Endothelial cell of hepatic sinusoid (primary cell): ENCODE data around the gene SLC25A34.

Experiments used
- in situ Hi-C: cut with HindIII; loops from 2 replicates; pipeline ENCODE4 v1.10.0; 2017; ENCODE audit warnings: low sequenced_read_pairs

SLC25A34 gene

GRCh38 chr1:15748690-15749398, 12.8 kb downstream of the SLC25A34 start:
- in situ Hi-C loops: no loop called here

- in situ Hi-C loops: no loop called here
These were observed 13.6 kb downstream of the SLC25A34 start for GRCh38 chr1:15749399-15750291.

- in situ Hi-C loops: no loop called here
These were observed 14.9 kb downstream of the SLC25A34 start for GRCh38 chr1:15750924-15751323.

GRCh38 chr1:15751717-15752116, 15.7 kb downstream of the SLC25A34 start:
- in situ Hi-C loops: no loop called here

- in situ Hi-C loops: no loop called here
These were observed 17.7 kb downstream of the SLC25A34 start for GRCh38 chr1:15753776-15754175.

GRCh38 chr1:15755021-15755645, 19.1 kb downstream of the SLC25A34 start:
- in situ Hi-C loops: no loop called here

GRCh38 chr1:15755646-15756040, 19.6 kb downstream of the SLC25A34 start:
- in situ Hi-C loops: no loop called here

GRCh38 chr1:15756143-15757015, 20.3 kb downstream of the SLC25A34 start:
- in situ Hi-C loops: no loop called here

GRCh38 chr1:15757016-15757543, 21.0 kb downstream of the SLC25A34 start:
- in situ Hi-C loops: no loop called here

- in situ Hi-C loops: no loop called here
These were observed 21.7 kb downstream of the SLC25A34 start for GRCh38 chr1:15757575-15758342.

GRCh38 chr1:15758343-15758931, 22.4 kb downstream of the SLC25A34 start, which contains the start of gene FBLIM1:
Gene FBLIM1, plus strand, starts transcription at chr1:15758795. Its CDS starts 6,189 bp downstream, at chr1:15764984.
- in situ Hi-C loops: no loop called here

- in situ Hi-C loops: no loop called here
These were observed 23.0 kb downstream of the SLC25A34 start for GRCh38 chr1:15758953-15759661.

- in situ Hi-C loops: no loop called here
These were observed 24.6 kb downstream of the SLC25A34 start for GRCh38 chr1:15760520-15761211.

GRCh38 chr1:15761366-15762128, 25.5 kb downstream of the SLC25A34 start:
- in situ Hi-C loops: no loop called here

GRCh38 chr1:15762546-15762945, 26.5 kb downstream of the SLC25A34 start:
- in situ Hi-C loops: no loop called here

GRCh38 chr1:15764269-15764764, 28.3 kb downstream of the SLC25A34 start:
- in situ Hi-C loops: no loop called here

- in situ Hi-C loops: no loop called here
These were observed 28.8 kb downstream of the SLC25A34 start for GRCh38 chr1:15764890-15765289.
